RWPE1 (cell line): ENCODE results near the gene HDAC5.
"Not testable (repeated sequence)": the region's sequence is repeated elsewhere in the genome, so short reads cannot be mapped to it uniquely, and the experiment has no call there.

ENCODE experiments used
- CTCF ChIA-PET: fragments of 350-600 bp; sonication (Branson Sonifier 250); formaldehyde crosslinking; extraction: SDS; loops from one replicate; lab custom pipeline; 2021; lab: Yijun Ruan, JAX
- POLR2A ChIA-PET: fragments of 400-600 bp; formaldehyde crosslinking; extraction: SDS; loops from one replicate; lab custom pipeline; 2020; ENCODE audit warnings: antibody characterized with exemption; ENCODE audit not compliant: low non-redundant PET; lab: Yijun Ruan, JAX
- DNase-seq: peaks from one replicate; pipeline ENCODE4 v3.0.0; 2012; ENCODE audit warnings: low spot score
- H3K27ac ChIP-seq: fragments of 450-650 bp; 2 replicates; pipeline ENCODE4 v1.5.1; 2017
- TF ChIP-seq, protein P1 (sequence below): fragments of 450-650 bp; conservative IDR thresholded peaks from 2 replicates; pipeline ENCODE4 v1.5.1; 2017; ENCODE audit warnings: low read depth, mild to moderate bottlenecking

The HDAC5 gene

DNA sequence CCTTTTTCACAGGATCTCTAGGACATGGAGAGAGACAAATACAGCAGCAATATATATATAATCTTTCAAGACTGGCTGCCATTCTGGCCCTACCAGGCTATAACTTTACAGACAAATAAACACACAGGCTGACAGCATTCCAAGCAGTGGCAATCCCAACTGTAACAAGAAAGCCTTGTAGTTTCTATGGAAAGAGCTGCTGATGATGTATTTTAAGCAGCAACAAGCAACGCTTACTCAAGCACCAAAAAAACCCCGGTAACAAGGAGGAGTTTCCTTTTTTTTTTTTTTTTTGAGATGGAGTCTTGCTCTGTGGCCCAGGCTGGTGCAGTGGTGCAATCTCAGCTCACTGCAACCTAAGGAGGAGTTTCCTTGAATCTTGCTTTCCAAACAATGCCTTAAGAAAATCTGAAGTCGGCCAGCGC lies 80.2 kb downstream of the HDAC5 start:
- ChIA-PET POLR2A (no interaction called here), CTCF (interaction anchor here (0.5 to 2.8 kb wide), 4 partner anchors 15 to 237 kb away, joined by 3 to 12 read pairs (median 4); partner anchors contain the start of gene HROB)
- TF ChIP-seq, protein P1, sequence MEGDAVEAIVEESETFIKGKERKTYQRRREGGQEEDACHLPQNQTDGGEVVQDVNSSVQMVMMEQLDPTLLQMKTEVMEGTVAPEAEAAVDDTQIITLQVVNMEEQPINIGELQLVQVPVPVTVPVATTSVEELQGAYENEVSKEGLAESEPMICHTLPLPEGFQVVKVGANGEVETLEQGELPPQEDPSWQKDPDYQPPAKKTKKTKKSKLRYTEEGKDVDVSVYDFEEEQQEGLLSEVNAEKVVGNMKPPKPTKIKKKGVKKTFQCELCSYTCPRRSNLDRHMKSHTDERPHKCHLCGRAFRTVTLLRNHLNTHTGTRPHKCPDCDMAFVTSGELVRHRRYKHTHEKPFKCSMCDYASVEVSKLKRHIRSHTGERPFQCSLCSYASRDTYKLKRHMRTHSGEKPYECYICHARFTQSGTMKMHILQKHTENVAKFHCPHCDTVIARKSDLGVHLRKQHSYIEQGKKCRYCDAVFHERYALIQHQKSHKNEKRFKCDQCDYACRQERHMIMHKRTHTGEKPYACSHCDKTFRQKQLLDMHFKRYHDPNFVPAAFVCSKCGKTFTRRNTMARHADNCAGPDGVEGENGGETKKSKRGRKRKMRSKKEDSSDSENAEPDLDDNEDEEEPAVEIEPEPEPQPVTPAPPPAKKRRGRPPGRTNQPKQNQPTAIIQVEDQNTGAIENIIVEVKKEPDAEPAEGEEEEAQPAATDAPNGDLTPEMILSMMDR = no peak
- peak overlapping the region; percentile 48 for H3K27ac ChIP-seq
- DNase-seq = no peak

GRCh38 chr17:44039829-44040635 lies 83.4 kb downstream of the HDAC5 start:
- ChIA-PET POLR2A (interaction anchor here (0.7 kb wide), 1 partner anchor 157 kb away, joined by 5 read pairs; no protein-coding TSS in a partner anchor), CTCF (no interaction called here)
- TF ChIP-seq, protein P1 = no peak
- peak overlapping the region; percentile 86 for H3K27ac ChIP-seq
- DNase-seq = peak; percentile 18

DNA sequence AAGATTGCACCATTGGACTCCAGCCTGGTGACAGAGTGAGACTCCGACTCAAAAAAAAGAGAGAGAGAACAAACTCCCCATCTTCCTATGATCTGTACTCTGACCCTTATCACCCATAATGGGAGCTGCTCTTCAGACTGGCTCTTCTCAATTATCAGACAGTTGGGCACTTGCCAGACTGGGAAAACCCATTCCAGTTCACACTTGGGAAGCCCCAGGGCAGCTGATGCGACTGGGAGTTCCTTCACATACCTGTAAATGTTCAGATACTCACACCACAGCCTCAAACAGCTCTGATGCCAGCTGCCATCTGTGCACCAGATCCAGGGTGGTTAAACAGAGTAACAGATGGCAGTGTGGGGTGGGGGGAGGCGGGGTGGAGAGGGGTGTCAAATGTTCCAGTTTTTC lies 84.8 kb downstream of the HDAC5 start:
- no peak for DNase-seq
- ChIA-PET POLR2A (no interaction called here), CTCF (no interaction called here)

DNA sequence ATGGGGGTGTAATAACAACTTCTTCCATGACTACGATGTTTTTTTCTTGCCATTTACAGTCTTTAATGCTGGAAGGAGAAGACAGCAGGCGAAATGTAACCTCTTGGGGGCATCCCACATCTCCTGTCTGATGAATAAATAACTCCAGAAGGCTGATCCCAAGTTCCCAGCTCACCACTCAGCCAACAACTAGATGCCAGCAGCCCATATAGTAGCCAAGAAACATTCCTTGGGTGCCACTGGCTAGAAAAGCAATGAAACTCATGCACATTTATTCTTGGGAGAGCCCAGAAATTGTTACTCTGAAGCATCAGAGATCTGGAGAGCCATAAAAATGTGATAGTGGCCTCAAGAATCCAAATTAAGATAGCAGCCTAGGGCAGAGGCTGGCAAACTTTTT lies 86.0 kb downstream of the HDAC5 start:
- no peak overlapping the region for H3K27ac ChIP-seq
- TF ChIP-seq, protein P1 = no peak
- DNase-seq = no peak
- ChIA-PET CTCF (interaction anchor here (0.6 kb wide), 1 partner anchor 34 kb away, joined by 5 read pairs; no protein-coding TSS in a partner anchor), POLR2A (interaction anchor here (0.7 kb wide), 1 partner anchor 28 kb away, joined by 4 read pairs; no protein-coding TSS in a partner anchor)

More for the DNA sequence above, 84.8 kb downstream of the HDAC5 start:
- TF ChIP-seq, protein P1 = no peak
- peak overlapping the region; percentile 86 for H3K27ac ChIP-seq

GRCh38 chr17:44034688-44035087 lies 88.8 kb downstream of the HDAC5 start:
- DNase-seq, POLR2A ChIA-PET, H3K27ac ChIP-seq, CTCF ChIA-PET: not testable (repeated sequence)

- POLR2A ChIA-PET = no interaction called here
- TF ChIP-seq, protein P1 = no peak
- no peak overlapping the region for H3K27ac ChIP-seq
- CTCF ChIA-PET = no interaction called here
- no peak for DNase-seq
Measured at GRCh38 chr17:44033861-44034408, 89.5 kb downstream of the HDAC5 start.

- CTCF ChIA-PET = no interaction called here
- DNase-seq = no peak
- POLR2A ChIA-PET = no interaction called here
- H3K27ac ChIP-seq = no peak overlapping the region
- TF ChIP-seq, protein P1 = no peak
Measured at GRCh38 chr17:44030482-44030881, 93.0 kb downstream of the HDAC5 start.
